ENCODE results near the gene ADTRP.
"Not testable (repeated sequence)": the region's sequence is repeated elsewhere in the genome, so short reads cannot be mapped to it uniquely, and the experiment has no call there.

Gene ADTRP

GRCh38 chr6:11689847-11690246 lies 88.8 kb downstream of the ADTRP start:
- no peak for DNase-seq

- not testable (repeated sequence) for DNase-seq
These were observed 89.2 kb downstream of the ADTRP start for GRCh38 chr6:11689400-11689799.

- DNase-seq, result no peak
These were observed 90.2 kb downstream of the ADTRP start for GRCh38 chr6:11688425-11688709.

GRCh38 chr6:11685481-11686093 lies 93.0 kb downstream of the ADTRP start:
- DNase-seq, result no peak

- DNase-seq, result no peak
These were observed 93.6 kb downstream of the ADTRP start for GRCh38 chr6:11684901-11685480.

- DNase-seq, result no peak
These were observed 94.7 kb downstream of the ADTRP start for GRCh38 chr6:11683871-11684270.

GRCh38 chr6:11682561-11682975 lies 96.0 kb downstream of the ADTRP start:
- DNase-seq, result no peak

GRCh38 chr6:11681770-11682169 lies 96.8 kb downstream of the ADTRP start:
- DNase-seq, result no peak

- DNase-seq, result no peak
These were observed 97.2 kb downstream of the ADTRP start for GRCh38 chr6:11681357-11681756.

GRCh38 chr6:11680479-11680878 lies 98.1 kb downstream of the ADTRP start:
- not testable (repeated sequence) for DNase-seq

- no peak for DNase-seq
These were observed 99.5 kb downstream of the ADTRP start for GRCh38 chr6:11679099-11679498.

- no peak for DNase-seq
These were observed 103.0 kb downstream of the ADTRP start for GRCh38 chr6:11675601-11676000.

- no peak for DNase-seq
These were observed 105.9 kb downstream of the ADTRP start for GRCh38 chr6:11672669-11673068.

GRCh38 chr6:11672256-11672655 lies 106.3 kb downstream of the ADTRP start:
- DNase-seq, result no peak

GRCh38 chr6:11669696-11670095 lies 108.9 kb downstream of the ADTRP start:
- DNase-seq, result no peak

- no peak for DNase-seq
These were observed 110.1 kb downstream of the ADTRP start for GRCh38 chr6:11668455-11668854.

GRCh38 chr6:11667876-11668275 lies 110.7 kb downstream of the ADTRP start:
- DNase-seq, result no peak

- no peak for DNase-seq
These were observed 112.8 kb downstream of the ADTRP start for GRCh38 chr6:11665604-11666326.
